ENCODE data around the gene CCDC134.

- TF ChIP-seq POLR2A (IDR thresholded peaks at IDR 0.05) = no peak
- TF ChIP-seq CTCF (IDR thresholded peaks at IDR 0.05) = no peak
Observed at GRCh38 chr22:41768430-41768829, 32.0 kb upstream of the CCDC134 start.

Measured in ovary (tissue), 3 donors.